Mesendoderm (in vitro differentiated cells): Measurements from ENCODE around the gene DENND1A.

Source experiments
- DNase-seq: peaks from one replicate; pipeline ENCODE4 v3.0.0; 2013
- H2AK5ac ChIP-seq: 2 replicates; pipeline ENCODE4 v1.6.1; 2013; ENCODE audit warnings: low read length, inconsistent platforms
- H2BK120ac ChIP-seq: 2 replicates; pipeline ENCODE4 v1.6.1; 2013; ENCODE audit warnings: low read depth, mild to moderate bottlenecking, low read length, moderate library complexity, mixed read lengths
- H2BK15ac ChIP-seq: replicated peaks from 2 replicates; pipeline ENCODE4 v1.6.1; 2013; ENCODE audit warnings: low read depth, mild to moderate bottlenecking, moderate library complexity
- H2BK5ac ChIP-seq: 2 replicates; pipeline ENCODE4 v1.6.1; 2013; ENCODE audit warnings: low read length, inconsistent platforms
- H3K18ac ChIP-seq: 2 replicates; pipeline ENCODE4 v1.6.1; 2013; ENCODE audit warnings: mild to moderate bottlenecking, low read length, mixed read lengths
- H3K23ac ChIP-seq: one replicate; pipeline ENCODE4 v1.6.1; 2013; ENCODE audit warnings: low read length
- H3K27ac ChIP-seq: 2 replicates; pipeline ENCODE4 v1.5.1; 2013; ENCODE audit warnings: low read depth, mild to moderate bottlenecking, inconsistent platforms, low read length, moderate library complexity
- H3K27me3 ChIP-seq: 2 replicates; pipeline ENCODE4 v1.6.1; 2013; ENCODE audit warnings: low read length, control low read depth, mild to moderate bottlenecking, inconsistent platforms; ENCODE audit not compliant: insufficient read depth, poor library complexity
- H3K36me3 ChIP-seq: 2 replicates; pipeline ENCODE4 v1.6.1; 2013; ENCODE audit warnings: low read length, inconsistent platforms; ENCODE audit not compliant: control insufficient read depth, insufficient read depth
- H3K4ac ChIP-seq: one replicate; pipeline ENCODE4 v1.6.1; 2013; ENCODE audit warnings: low read depth, mild to moderate bottlenecking, low read length, moderate library complexity
- H3K4me1 ChIP-seq: 2 replicates; pipeline ENCODE4 v1.6.1; 2013; ENCODE audit warnings: low read depth, low read length, inconsistent platforms; ENCODE audit not compliant: control insufficient read depth
- H3K4me2 ChIP-seq: 2 replicates; pipeline ENCODE4 v1.6.1; 2013; ENCODE audit warnings: low read length
- H3K4me3 ChIP-seq: 2 replicates; pipeline ENCODE4 v1.5.1; 2013; ENCODE audit warnings: mild to moderate bottlenecking, low read length
- H3K56ac ChIP-seq: one replicate; pipeline ENCODE4 v1.6.1; 2013; ENCODE audit warnings: low read length
- H3K79me1 ChIP-seq: 2 replicates; pipeline ENCODE4 v1.6.1; 2013; ENCODE audit warnings: low read length, inconsistent platforms
- H3K79me2 ChIP-seq: 2 replicates; pipeline ENCODE4 v1.6.1; 2013; ENCODE audit warnings: mild to moderate bottlenecking, low read length; ENCODE audit not compliant: control insufficient read depth, insufficient read depth
- H3K9ac ChIP-seq: 2 replicates; pipeline ENCODE4 v1.6.1; 2013; ENCODE audit warnings: low read length, inconsistent platforms
- H4K5ac ChIP-seq: one replicate; pipeline ENCODE4 v1.6.1; 2013; ENCODE audit warnings: low read length
- H4K8ac ChIP-seq: one replicate; pipeline ENCODE4 v1.6.1; 2013; ENCODE audit warnings: low read depth, mild to moderate bottlenecking, control low read depth, low read length, moderate library complexity
- whole genome bisulfite sequencing: extraction: QIAGEN DNeasy Blood & Tissue Kit; methylation state at CpG from one replicate; pipeline ENCODE4 v1.1.7; 2013; ENCODE audit warnings: low lambda C conversion rate, missing lambda C conversion rate; ENCODE audit not compliant: insufficient coverage; ENCODE audit errors: extremely low coverage; 5-methylcytosine and 5-hydroxymethylcytosine counted together

The DENND1A gene

DNA sequence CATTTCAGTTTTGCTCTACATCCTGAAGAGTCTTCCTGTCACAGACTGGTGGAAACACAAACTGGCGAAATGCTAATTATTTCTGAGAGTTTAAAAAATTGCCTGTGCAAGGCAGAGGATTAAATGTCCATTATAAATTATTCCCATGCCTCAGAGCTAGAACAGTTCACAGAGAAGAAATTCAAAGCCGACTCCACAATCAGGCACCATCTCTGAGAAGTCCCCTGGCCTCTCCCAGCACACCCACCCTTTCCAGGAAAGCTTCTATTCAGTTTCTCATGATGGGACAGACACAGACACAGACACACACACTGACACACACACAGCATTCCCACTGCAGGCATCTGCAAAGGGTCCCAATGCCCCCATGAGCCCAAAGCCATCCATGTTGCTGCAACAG is 253.1 kb downstream of the DENND1A start:
- no peak for DNase-seq
- no CpG with 5 or more reads among the region's 2 CpGs for WGBS

DNA sequence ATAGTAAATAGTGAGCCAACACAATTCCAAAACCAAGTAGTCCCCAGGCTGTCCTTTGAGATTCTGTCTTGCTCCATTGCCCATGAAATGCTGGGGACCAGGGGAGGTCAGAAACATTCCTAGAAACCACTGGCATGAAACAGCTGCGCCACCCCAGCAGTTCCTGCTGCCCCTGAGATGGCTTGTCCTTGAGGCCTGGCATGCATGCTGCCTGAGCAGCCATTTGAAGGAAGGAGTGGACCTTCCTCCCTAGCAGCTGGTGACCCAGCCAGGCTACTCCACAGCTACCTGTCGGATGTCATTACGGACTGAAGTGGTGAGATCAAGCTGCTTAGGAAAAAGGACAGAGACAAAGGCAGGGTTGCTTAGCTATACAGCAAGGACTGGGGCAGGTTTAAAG is 260.6 kb downstream of the DENND1A start:
- H3K4ac ChIP-seq, result no peak overlapping the region
- no peak overlapping the region for H3K56ac ChIP-seq
- no peak overlapping the region for H3K18ac ChIP-seq
- H2AK5ac ChIP-seq, result no peak overlapping the region
- H2BK15ac ChIP-seq, result no peak overlapping the region
- H3K27me3 ChIP-seq, result no peaks in the 10 kb centered on the region
- H3K79me2 ChIP-seq, result no peaks in the 10 kb centered on the region
- DNase-seq, result no peak
- H2BK120ac ChIP-seq, result no peak overlapping the region
- H4K5ac ChIP-seq, result no peak overlapping the region
- no peak overlapping the region for H3K23ac ChIP-seq
- H4K8ac ChIP-seq, result no peak overlapping the region
- no peak overlapping the region for H3K4me2 ChIP-seq
- no peaks in the 10 kb centered on the region for H3K36me3 ChIP-seq
- H3K4me1 ChIP-seq, result no peaks in the 10 kb centered on the region
- no peak overlapping the region for H2BK5ac ChIP-seq
- H3K9ac ChIP-seq, result no peak overlapping the region
- no peak overlapping the region for H3K4me3 ChIP-seq
- no CpG with 5 or more reads among the region's 3 CpGs for WGBS
- no peaks in the 10 kb centered on the region for H3K79me1 ChIP-seq
- H3K27ac ChIP-seq, result no peak overlapping the region

More for the DNA sequence above, 253.1 kb downstream of the DENND1A start:
- H3K56ac ChIP-seq, result no peak overlapping the region
- no peaks in the 10 kb centered on the region for H3K79me2 ChIP-seq
- H4K8ac ChIP-seq, result no peak overlapping the region
- no peak overlapping the region for H3K4me3 ChIP-seq
- no peak overlapping the region for H3K9ac ChIP-seq
- no peaks in the 10 kb centered on the region for H3K27me3 ChIP-seq
- H3K79me1 ChIP-seq, result no peaks in the 10 kb centered on the region
- no peaks in the 10 kb centered on the region for H3K36me3 ChIP-seq
- H2BK15ac ChIP-seq, result no peak overlapping the region
- H2BK5ac ChIP-seq, result no peak overlapping the region
- no peak overlapping the region for H3K23ac ChIP-seq
- no peak overlapping the region for H4K5ac ChIP-seq
- no peak overlapping the region for H3K4me2 ChIP-seq
- no peak overlapping the region for H3K18ac ChIP-seq
- H3K4ac ChIP-seq, result no peak overlapping the region
- H3K4me1 ChIP-seq, result no peaks in the 10 kb centered on the region
- no peak overlapping the region for H2AK5ac ChIP-seq
- no peak overlapping the region for H3K27ac ChIP-seq
- no peak overlapping the region for H2BK120ac ChIP-seq

DNA sequence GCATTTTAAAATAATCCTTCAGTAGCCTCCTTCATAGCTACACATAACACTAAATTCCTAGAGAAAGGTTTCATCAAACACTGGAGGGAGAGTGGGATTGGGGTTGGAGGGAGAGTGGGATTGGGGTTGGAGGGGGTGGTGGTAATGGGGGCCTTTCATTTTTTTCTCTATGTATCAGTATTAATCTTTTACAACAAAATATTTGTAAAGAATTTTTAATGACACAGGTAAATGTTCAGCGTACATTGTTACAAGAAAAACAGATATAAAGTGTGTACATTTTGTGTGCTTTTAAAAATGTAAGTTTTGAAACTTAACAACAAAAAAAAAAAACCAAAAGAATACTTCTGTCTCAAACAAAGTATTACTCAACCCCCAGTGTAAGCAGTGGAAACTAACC is 266.4 kb downstream of the DENND1A start:
- Histone ChIP-seq H3K4me1 (no peaks in the 10 kb centered on the region), H3K9ac (no peak overlapping the region), H3K36me3 (no peaks in the 10 kb centered on the region), H3K4ac (no peak overlapping the region), H2BK120ac (no peak overlapping the region), H3K27ac (no peak overlapping the region), H3K27me3 (no peaks in the 10 kb centered on the region), H3K23ac (no peak overlapping the region), H3K4me2 (no peak overlapping the region), H3K79me1 (no peaks in the 10 kb centered on the region), H3K4me3 (no peak overlapping the region), H2AK5ac (no peak overlapping the region), H2BK15ac (no peak overlapping the region), H2BK5ac (no peak overlapping the region), H4K5ac (no peak overlapping the region), H3K79me2 (no peaks in the 10 kb centered on the region), H3K18ac (no peak overlapping the region), H3K56ac (no peak overlapping the region), H4K8ac (no peak overlapping the region)
- no peak for DNase-seq
- WGBS, result no CpG with 5 or more reads among the region's 1 CpG

DNA sequence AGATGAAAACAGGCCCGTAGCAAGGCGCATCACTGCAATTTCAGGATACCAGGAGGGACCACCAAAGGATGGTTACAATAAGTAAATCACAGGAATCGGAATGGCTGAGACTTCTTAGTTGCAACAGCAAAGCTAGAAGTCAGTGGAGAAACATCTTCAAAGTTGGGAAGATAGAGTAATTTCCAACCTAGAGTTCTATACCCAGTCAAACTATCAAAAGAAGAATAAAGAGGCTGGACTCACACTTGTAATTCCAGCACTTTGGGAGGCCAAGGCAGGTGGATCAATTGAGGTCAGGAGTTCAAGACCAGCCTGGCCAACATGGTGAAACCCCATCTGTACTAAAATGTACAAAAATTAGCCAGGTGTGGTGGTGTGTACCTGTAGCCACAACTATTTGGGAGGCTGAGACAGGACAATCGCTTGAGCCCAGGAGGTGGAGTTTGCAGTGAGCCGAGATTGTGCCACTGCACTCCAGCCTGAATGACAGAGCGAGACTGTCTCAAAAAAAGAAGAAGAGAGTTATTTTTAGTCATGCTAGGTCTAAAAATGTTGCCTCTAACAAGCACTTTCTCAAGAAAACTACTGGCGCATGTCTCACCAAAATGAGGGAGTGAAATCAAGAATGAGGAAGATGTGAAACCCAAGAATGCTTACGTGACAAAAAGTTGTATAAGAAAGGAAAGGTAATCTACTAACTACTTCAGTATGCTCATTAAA is 267.7 kb downstream of the DENND1A start:
- Histone ChIP-seq H2BK120ac (no peak overlapping the region), H3K23ac (no peak overlapping the region), H3K4me3 (no peak overlapping the region), H3K4me1 (no peaks in the 10 kb centered on the region), H2AK5ac (no peak overlapping the region), H3K27me3 (no peaks in the 10 kb centered on the region), H3K4me2 (no peak overlapping the region), H4K8ac (no peak overlapping the region), H3K27ac (no peak overlapping the region), H3K79me2 (no peaks in the 10 kb centered on the region), H3K36me3 (no peaks in the 10 kb centered on the region), H3K18ac (no peak overlapping the region), H3K56ac (no peak overlapping the region), H4K5ac (no peak overlapping the region), H3K9ac (no peak overlapping the region), H2BK5ac (no peak overlapping the region), H2BK15ac (no peak overlapping the region), H3K4ac (no peak overlapping the region), H3K79me1 (no peaks in the 10 kb centered on the region)
- no CpG with 5 or more reads among the region's 8 CpGs for WGBS
- DNase-seq, result no peak

DNA sequence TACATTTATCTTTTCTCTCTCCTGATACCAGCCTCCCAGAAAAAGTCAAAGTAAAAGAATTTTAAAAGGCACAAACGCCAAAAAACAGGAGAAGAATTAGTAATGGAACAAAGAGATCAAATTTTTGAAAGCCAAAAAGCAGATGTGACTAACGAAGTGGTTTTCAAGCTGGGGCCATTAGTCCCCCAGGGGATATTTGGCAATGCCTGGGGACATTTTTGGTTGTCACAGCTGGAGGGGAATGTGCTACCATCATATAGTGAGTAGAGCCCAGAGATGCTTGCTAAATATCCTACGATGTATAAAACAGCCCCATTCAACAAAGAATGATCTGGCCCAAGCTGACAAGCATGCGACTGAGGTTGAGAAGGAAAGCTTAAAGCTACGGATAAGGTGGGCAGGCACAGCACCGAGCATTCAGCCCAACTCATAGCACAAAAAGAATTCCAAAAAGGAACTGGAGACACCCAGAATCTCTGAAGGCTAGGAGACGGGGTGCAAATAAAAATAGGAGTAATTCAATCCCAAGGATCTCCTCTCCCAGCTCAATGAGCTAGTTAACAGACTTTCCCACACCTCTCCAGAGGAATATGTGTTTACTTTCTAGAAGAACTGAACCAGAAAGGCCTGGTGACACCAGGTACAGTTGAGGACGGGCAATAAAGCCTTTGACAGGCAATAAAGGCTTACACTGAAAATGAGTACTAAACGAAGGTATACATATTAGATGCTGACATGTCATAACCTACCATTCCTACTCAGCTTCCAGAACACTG is 269.0 kb downstream of the DENND1A start:
- no CpG with 5 or more reads among the region's 9 CpGs for WGBS
- DNase-seq, result no peak
- H3K56ac ChIP-seq, result no peak overlapping the region

More for the DNA sequence above, 269.0 kb downstream of the DENND1A start:
- no peak overlapping the region for H2BK120ac ChIP-seq
- H4K8ac ChIP-seq, result no peak overlapping the region
- peaks cover 2% of the 10 kb centered on the region for H3K4me1 ChIP-seq
- H2AK5ac ChIP-seq, result no peak overlapping the region
- H3K18ac ChIP-seq, result no peak overlapping the region
- no peak overlapping the region for H3K4me2 ChIP-seq
- no peak overlapping the region for H3K4me3 ChIP-seq
- no peak overlapping the region for H3K27ac ChIP-seq
- H3K27me3 ChIP-seq, result no peaks in the 10 kb centered on the region
- H3K79me2 ChIP-seq, result no peaks in the 10 kb centered on the region
- no peak overlapping the region for H3K9ac ChIP-seq
- no peaks in the 10 kb centered on the region for H3K79me1 ChIP-seq
- no peak overlapping the region for H2BK15ac ChIP-seq
- H3K23ac ChIP-seq, result no peak overlapping the region
- H3K4ac ChIP-seq, result no peak overlapping the region
- no peak overlapping the region for H4K5ac ChIP-seq
- H2BK5ac ChIP-seq, result no peak overlapping the region
- H3K36me3 ChIP-seq, result no peaks in the 10 kb centered on the region
